C4-2B (cell line): ENCODE measurements around the gene IL17D.

ENCODE experiments used
- H3K27ac ChIP-seq: fragments of 450-650 bp; 2 replicates; pipeline ENCODE4 v1.5.1; 2017
- ZFX ChIP-seq: fragments of 450-650 bp; IDR thresholded peaks from 2 replicates; pipeline ENCODE4 v1.6.1; 2017
- TF ChIP-seq, protein P1 (sequence below): fragments of 450-650 bp; conservative IDR thresholded peaks from 2 replicates; pipeline ENCODE4 v1.5.1; 2017; ENCODE audit warnings: mild to moderate bottlenecking

The IL17D gene

DNA sequence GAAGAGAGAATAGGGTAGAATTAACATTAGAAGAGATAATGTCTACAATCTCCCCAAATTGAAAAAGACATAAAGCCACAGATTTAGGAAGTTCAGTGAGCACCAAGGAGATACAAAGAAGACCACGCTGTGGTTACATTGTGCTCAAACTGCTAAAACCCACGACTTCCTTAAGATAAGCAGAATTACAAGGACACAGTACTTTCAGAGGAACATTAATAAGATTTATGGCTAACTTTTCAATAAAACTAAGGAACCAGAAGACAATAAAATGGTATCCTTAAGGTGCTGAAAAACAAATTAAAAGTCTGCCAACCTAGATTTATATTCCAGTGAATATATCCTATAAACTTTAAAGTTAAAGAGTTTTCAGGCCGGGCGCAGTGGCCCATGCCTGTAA is 7.4 kb upstream of the IL17D start:
- no peak overlapping the region for H3K27ac ChIP-seq
- TF ChIP-seq ZFX = no peak
- TF ChIP-seq, protein P1, sequence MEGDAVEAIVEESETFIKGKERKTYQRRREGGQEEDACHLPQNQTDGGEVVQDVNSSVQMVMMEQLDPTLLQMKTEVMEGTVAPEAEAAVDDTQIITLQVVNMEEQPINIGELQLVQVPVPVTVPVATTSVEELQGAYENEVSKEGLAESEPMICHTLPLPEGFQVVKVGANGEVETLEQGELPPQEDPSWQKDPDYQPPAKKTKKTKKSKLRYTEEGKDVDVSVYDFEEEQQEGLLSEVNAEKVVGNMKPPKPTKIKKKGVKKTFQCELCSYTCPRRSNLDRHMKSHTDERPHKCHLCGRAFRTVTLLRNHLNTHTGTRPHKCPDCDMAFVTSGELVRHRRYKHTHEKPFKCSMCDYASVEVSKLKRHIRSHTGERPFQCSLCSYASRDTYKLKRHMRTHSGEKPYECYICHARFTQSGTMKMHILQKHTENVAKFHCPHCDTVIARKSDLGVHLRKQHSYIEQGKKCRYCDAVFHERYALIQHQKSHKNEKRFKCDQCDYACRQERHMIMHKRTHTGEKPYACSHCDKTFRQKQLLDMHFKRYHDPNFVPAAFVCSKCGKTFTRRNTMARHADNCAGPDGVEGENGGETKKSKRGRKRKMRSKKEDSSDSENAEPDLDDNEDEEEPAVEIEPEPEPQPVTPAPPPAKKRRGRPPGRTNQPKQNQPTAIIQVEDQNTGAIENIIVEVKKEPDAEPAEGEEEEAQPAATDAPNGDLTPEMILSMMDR = no peak

DNA sequence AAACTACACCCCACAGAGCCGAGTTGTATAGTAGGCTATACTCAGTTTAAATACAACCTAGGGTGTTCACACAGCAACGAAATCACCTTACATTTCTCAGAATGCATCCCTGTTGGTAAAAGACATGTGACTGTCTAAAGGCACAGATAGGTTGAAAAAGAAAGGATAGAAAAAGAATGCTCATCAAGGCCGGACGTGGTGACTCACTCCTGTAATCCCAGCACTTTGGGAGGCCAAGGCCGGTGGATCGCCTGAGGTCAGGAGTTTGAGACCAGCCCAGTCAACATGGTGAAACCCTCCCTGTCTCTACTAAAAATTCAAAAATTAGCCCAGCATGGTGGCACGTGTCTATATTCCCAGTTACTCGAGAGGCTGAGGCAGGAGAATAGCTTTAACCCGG is 3.8 kb upstream of the IL17D start:
- no peak overlapping the region for H3K27ac ChIP-seq
- no peak for TF ChIP-seq ZFX
- TF ChIP-seq, protein P1 = no peak

DNA sequence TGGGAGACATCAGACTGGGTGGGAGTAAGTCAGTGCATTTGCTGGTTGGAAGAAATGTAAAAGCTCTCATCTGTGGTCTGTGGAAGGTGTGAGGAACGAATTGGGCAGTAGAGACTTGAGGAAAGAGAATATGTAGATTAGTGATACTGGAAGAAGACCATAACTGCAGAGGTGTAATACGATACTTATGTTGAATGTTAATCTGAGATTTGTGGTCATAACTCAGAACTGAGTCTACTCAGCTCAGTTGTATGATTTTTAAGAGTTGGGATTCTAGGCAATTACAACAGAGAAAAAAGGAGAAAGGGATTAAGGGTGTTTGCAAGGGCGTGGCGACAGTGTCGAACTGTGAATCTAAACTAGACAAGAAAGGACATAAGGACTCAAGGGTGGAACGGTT is 3.2 kb upstream of the IL17D start:
- no peak overlapping the region for H3K27ac ChIP-seq
- no peak for TF ChIP-seq ZFX
- TF ChIP-seq, protein P1 = no peak

DNA sequence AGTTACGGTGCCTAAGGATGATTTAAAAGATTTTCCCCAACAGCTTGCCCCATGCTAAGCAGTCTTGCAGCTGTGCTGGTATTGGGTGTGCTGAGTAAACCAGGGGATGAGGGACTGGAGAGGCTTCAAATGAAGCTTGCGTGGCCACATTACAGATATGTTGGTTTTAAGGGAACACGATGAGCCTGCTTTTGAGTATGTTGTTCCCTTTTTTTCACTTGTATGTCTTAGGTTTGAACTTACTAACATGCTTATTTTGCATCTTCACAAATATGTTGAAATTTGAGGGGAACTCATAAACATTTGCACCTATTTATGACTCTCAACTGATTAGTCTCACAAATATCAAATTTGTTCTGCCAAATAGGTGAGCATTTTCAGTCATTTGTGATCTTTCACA is 2.0 kb upstream of the IL17D start:
- TF ChIP-seq ZFX = no peak
- TF ChIP-seq, protein P1 = no peak
- H3K27ac ChIP-seq = no peak overlapping the region

GRCh38 chr13:20702530-20702914 is 977 bp upstream of the IL17D start:
- no peak for TF ChIP-seq ZFX
- TF ChIP-seq, protein P1 = no peak
- H3K27ac ChIP-seq = no peak overlapping the region

DNA sequence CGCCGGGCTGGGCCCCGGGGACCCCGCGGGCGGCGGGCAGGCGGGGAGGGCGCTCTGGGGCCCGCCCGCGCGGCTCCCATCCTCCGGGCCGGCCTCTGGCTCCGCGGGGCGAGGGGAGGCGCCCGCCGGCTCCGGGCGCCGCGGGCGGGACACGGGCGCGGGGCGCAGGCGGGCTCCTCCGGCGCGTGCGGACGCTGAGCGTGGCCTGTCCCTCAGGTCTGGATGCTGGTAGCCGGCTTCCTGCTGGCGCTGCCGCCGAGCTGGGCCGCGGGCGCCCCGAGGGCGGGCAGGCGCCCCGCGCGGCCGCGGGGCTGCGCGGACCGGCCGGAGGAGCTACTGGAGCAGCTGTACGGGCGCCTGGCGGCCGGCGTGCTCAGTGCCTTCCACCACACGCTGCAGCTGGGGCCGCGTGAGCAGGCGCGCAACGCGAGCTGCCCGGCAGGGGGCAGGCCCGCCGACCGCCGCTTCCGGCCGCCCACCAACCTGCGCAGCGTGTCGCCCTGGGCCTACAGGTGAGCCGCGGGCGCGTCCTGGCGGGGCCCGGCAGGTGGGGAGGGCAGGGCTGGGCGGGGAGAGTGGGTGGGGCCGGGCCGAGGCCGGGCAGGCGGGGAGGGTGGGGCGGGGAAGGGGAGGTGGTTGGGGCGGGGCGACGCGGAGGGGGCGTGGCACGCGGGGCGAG is 420 bp downstream of the IL17D start:
- peak overlapping the region; percentile 59 for H3K27ac ChIP-seq

GRCh38 chr13:20704459-20705069 is 1.1 kb downstream of the IL17D start:
- no peak overlapping the region for H3K27ac ChIP-seq
- TF ChIP-seq, protein P1 = no peak
- no peak for TF ChIP-seq ZFX

More for the DNA sequence above, 420 bp downstream of the IL17D start:
- TF ChIP-seq, protein P1 = peak; percentile 87
- TF ChIP-seq ZFX = peak; percentile 74; the same call in 1 of the 2 replicates
